ENCODE data around the gene EHHADH.

DNA sequence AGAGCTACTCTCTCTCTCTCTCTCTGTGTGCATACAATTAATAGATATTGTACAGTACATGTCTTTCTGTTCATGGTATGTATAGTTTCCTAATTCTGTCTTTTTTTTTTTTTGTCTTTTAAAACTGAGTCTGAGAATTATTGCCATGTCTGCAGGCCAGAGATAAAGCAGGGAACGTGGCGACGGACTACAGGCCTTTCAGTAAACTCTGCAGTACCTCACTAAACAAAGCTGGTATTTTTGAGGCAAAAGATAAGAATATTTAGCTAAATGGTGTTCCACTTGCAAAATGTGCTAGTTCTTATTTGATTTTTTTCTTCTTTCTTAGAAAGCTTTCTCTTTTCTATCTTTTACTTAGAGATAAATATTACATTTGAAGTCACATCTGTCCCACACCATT lies 44.0 kb upstream of the EHHADH start:
- TF ChIP-seq CTCF (IDR thresholded peaks at IDR 0.05 in 2 of 3, conservative IDR thresholded peaks at IDR 0.05 in 1 of 3; ENCODE audit: borderline replicate concordance in 1 of 3, insufficient read depth in 1 of 3, low read depth in 2 of 3, low read length in 2 of 3) (no peak), POLR2A (IDR thresholded peaks at IDR 0.05; ENCODE audit: borderline replicate concordance, extremely low read depth, insufficient read depth, insufficient read length) (no peak), EZH2 (IDR thresholded peaks at IDR 0.05) (no peak), POLR2AphosphoS5 (IDR thresholded peaks at IDR 0.05; ENCODE audit: low read depth, low read length) (no peak), RAD21 (IDR thresholded peaks at IDR 0.05; ENCODE audit: low read depth) (no peak)

Data from HCT116 (cell line).